Regular cardiac myocyte (primary cell): Measurements from ENCODE around the gene MSL2. TPM values are rescaled to one million over a fixed set of nuclear protein-coding genes. Genes with fewer than 3 reads are reported as not detected.

Experiments used
- total RNA-seq: library from RNA; depleted of rRNA; stranded (reverse); fragments of >200 nt; gene quantifications from 2 replicates; pipeline ENCODE4 v1.2.3, GENCODE V29; 2014

MSL2 gene, protein sequence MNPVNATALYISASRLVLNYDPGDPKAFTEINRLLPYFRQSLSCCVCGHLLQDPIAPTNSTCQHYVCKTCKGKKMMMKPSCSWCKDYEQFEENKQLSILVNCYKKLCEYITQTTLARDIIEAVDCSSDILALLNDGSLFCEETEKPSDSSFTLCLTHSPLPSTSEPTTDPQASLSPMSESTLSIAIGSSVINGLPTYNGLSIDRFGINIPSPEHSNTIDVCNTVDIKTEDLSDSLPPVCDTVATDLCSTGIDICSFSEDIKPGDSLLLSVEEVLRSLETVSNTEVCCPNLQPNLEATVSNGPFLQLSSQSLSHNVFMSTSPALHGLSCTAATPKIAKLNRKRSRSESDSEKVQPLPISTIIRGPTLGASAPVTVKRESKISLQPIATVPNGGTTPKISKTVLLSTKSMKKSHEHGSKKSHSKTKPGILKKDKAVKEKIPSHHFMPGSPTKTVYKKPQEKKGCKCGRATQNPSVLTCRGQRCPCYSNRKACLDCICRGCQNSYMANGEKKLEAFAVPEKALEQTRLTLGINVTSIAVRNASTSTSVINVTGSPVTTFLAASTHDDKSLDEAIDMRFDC
- total RNA-seq: 6.8 and 9.2 TPM in 2 replicates

DNA sequence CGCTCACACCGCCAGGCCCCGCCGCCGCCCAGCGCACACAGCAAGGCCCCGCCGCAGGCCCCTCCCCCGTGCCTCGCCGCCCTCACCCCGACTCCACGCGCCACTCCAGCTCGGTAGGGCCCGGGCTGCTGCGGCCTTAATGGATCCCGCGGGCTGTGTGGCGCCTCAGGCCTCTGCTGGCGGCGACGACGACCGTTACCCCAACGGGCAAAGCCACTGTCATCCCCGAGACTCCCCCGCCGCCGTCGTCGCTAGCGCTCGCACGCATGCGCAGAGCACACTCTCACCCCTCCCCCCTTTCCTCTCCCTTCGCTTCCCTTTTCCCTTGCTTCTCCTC, at the start of gene MSL2:
Gene MSL2, minus strand, starts transcription at position 272 of the 337 bp plus-strand sequence. CDS start 1,222 bp downstream, outside the sequence.

Other genes starting within 250 kb of the MSL2 start
- 7.9 and 11.8 TPM in 2 replicates for gene PPP2R3A, start 230.6 kb downstream of the MSL2 start, total RNA-seq
- gene PCCB, start 54.0 kb upstream of the MSL2 start, total RNA-seq: 51.9 and 57.5 TPM in 2 replicates